HT1080 (cell line): ENCODE results near the gene KCNJ14. TPM values are rescaled to one million over a fixed set of nuclear protein-coding genes. Genes with fewer than 3 reads are reported as not detected.

Source experiments
- DNase-seq: peaks from one replicate; pipeline ENCODE4 v3.0.0-alpha.2; 2015; ENCODE audit warnings: low read depth
- polyA plus RNA-seq, 2 experiments: library from polyadenylated mRNA; depleted of rRNA; stranded (reverse); fragments of >200 nt; gene quantifications; 2 replicates each; pipeline ENCODE4 v1.2.3, GENCODE V29; 2015
- total RNA-seq: library from RNA; depleted of rRNA; stranded (reverse); fragments of >200 nt; shearing (Covaris generic); gene quantifications from 2 replicates; pipeline ENCODE4 v1.2.3, GENCODE V29; 2014; rRNA removed

The KCNJ14 gene
- total RNA-seq, result 0.40 and 0.79 TPM in 2 replicates
- 0.79 and 0.88 TPM in 2 replicates for polyA plus RNA-seq (2015; cell fraction: cytosol; rRNA removed)
- 3.6 and 4.4 TPM in 2 replicates for polyA plus RNA-seq (2015; cell fraction: nucleus; rRNA removed)

GRCh38 chr19:48455171-48455907, at the start of gene KCNJ14:
Gene KCNJ14 (plus strand): TSS chr19:48455574. CDS start chr19:48461725, 6,151 bp downstream.
- no peak for DNase-seq

- DNase-seq, result peak; percentile 65
Measured at GRCh38 chr19:48405850-48406249, 49.5 kb upstream of the KCNJ14 start.

- DNase-seq, result peak; percentile 56
Measured at GRCh38 chr19:48413879-48414587, 41.3 kb upstream of the KCNJ14 start.

GRCh38 chr19:48415395-48415794, 40.0 kb upstream of the KCNJ14 start:
- DNase-seq, result no peak

- DNase-seq, result no peak
Measured at GRCh38 chr19:48415806-48416221, 39.6 kb upstream of the KCNJ14 start.

- no peak for DNase-seq
Measured at GRCh38 chr19:48417421-48417820, 38.0 kb upstream of the KCNJ14 start.

- peak; percentile 60 for DNase-seq
Measured at GRCh38 chr19:48418317-48419064, 36.9 kb upstream of the KCNJ14 start.

- DNase-seq, result peak; percentile 78
Measured at GRCh38 chr19:48419158-48419920, 36.0 kb upstream of the KCNJ14 start.

GRCh38 chr19:48421548-48421947, 33.8 kb upstream of the KCNJ14 start:
- no peak for DNase-seq

- peak; percentile 93 for DNase-seq
Measured at GRCh38 chr19:48424694-48425219, 30.6 kb upstream of the KCNJ14 start.

GRCh38 chr19:48428670-48429069, 26.7 kb upstream of the KCNJ14 start:
- DNase-seq, result peak; percentile 15

GRCh38 chr19:48433337-48433736, 22.0 kb upstream of the KCNJ14 start:
- no peak for DNase-seq

GRCh38 chr19:48436586-48436985, 18.8 kb upstream of the KCNJ14 start:
- DNase-seq, result no peak

- no peak for DNase-seq
Measured at GRCh38 chr19:48441360-48442050, 13.9 kb upstream of the KCNJ14 start.

GRCh38 chr19:48442116-48443035, 13.0 kb upstream of the KCNJ14 start:
- no peak for DNase-seq

- DNase-seq, result no peak
Measured at GRCh38 chr19:48443256-48443655, 12.1 kb upstream of the KCNJ14 start.

GRCh38 chr19:48443731-48444128, 11.6 kb upstream of the KCNJ14 start:
- DNase-seq, result no peak

GRCh38 chr19:48444129-48444935, 11.0 kb upstream of the KCNJ14 start:
- DNase-seq, result no peak
